Measurements from ENCODE around the gene ZG16. TPM values are rescaled to one million over a fixed set of nuclear protein-coding genes. Genes with fewer than 3 reads are reported as not detected.

The ZG16 gene
- total and polyA plus RNA-seq, 9 of the 15 experiments (the other 6 are each of a cell fraction or from before 2014, with no cell fraction given) = 0.04 TPM; not detected in 8

GRCh38 chr16:29765167-29766032 is 12.7 kb upstream of the ZG16 start (continued):
- TF ChIP-seq ZNF277 (CRISPR knock-in tag; IDR thresholded peaks at IDR 0.05; ENCODE audit: borderline replicate concordance) (no peak), PRPF4 (IDR thresholded peaks at IDR 0.05; ENCODE audit: insufficient read depth, low read depth, low read length, poor library complexity, severe bottlenecking) (no peak), ZNF124 (CRISPR knock-in tag; IDR thresholded peaks at IDR 0.05) (no peak), TRIM24 (IDR thresholded peaks at IDR 0.05) (no peak), ZNF699 (CRISPR knock-in tag; IDR thresholded peaks at IDR 0.05; ENCODE audit: insufficient replicate concordance) (no peak), POLR2A (conservative IDR thresholded peaks at IDR 0.05) (no peak), ZNF436 (CRISPR knock-in tag; IDR thresholded peaks at IDR 0.05) (no peak), NCOA1 (IDR thresholded peaks at IDR 0.05; ENCODE audit: low read depth) (no peak), HDAC8 (tag; IDR thresholded peaks at IDR 0.05) (no peak), KDM4B (IDR thresholded peaks at IDR 0.05; ENCODE audit: borderline replicate concordance in 2 of 2, low read depth in 1 of 2) (no peak), CAMTA2 (CRISPR knock-in tag; conservative IDR thresholded peaks at IDR 0.05) (no peak), BRF1 (IDR thresholded peaks at IDR 0.05; ENCODE audit: borderline replicate concordance, extremely low read depth, insufficient read length) (no peak), IRF1 (CRISPR knock-in tag; IDR thresholded peaks at IDR 0.05; ENCODE audit: borderline replicate concordance) (no peak), ZNF551 (CRISPR knock-in tag; IDR thresholded peaks at IDR 0.05) (no peak), TCF15 (CRISPR knock-in tag; IDR thresholded peaks at IDR 0.05) (no peak)
- TF ChIP-seq, protein P1, sequence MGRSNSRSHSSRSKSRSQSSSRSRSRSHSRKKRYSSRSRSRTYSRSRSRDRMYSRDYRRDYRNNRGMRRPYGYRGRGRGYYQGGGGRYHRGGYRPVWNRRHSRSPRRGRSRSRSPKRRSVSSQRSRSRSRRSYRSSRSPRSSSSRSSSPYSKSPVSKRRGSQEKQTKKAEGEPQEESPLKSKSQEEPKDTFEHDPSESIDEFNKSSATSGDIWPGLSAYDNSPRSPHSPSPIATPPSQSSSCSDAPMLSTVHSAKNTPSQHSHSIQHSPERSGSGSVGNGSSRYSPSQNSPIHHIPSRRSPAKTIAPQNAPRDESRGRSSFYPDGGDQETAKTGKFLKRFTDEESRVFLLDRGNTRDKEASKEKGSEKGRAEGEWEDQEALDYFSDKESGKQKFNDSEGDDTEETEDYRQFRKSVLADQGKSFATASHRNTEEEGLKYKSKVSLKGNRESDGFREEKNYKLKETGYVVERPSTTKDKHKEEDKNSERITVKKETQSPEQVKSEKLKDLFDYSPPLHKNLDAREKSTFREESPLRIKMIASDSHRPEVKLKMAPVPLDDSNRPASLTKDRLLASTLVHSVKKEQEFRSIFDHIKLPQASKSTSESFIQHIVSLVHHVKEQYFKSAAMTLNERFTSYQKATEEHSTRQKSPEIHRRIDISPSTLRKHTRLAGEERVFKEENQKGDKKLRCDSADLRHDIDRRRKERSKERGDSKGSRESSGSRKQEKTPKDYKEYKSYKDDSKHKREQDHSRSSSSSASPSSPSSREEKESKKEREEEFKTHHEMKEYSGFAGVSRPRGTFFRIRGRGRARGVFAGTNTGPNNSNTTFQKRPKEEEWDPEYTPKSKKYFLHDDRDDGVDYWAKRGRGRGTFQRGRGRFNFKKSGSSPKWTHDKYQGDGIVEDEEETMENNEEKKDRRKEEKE (IDR thresholded peaks at IDR 0.05; ENCODE audit: borderline replicate concordance in 1 of 2, control insufficient read depth in 1 of 2, low read depth in 2 of 2, low read length in 1 of 2) = no peak
